Esophagus muscularis mucosa (tissue), 3 donors: ENCODE measurements around the gene PCDHGC4.

Experiments
- POLR2A ChIP-seq: fragments of 450-650 bp; IDR thresholded peaks from one replicate; pipeline ENCODE4 v1.6.1; 2017; ENCODE audit warnings: antibody characterized with exemption, moderate library complexity, mild to moderate bottlenecking, low read depth
- POLR2AphosphoS5 ChIP-seq, 2 donors: sonication (generic); formaldehyde crosslinking; IDR thresholded peaks; one replicate each; pipeline ENCODE4 v1.6.1; 2017; ENCODE audit warnings: antibody characterized with exemption in 2 of 2
- TF ChIP-seq, protein P1 (sequence below), 3 experiments: fragments of 200-600 bp in 2 of 3; fragments of 450-650 bp in 1 of 3; sonication (generic) in 2 of 3; IDR thresholded peaks; one replicate each; pipeline ENCODE4 v1.5.1; 2017 to 2019; ENCODE audit warnings: antibody characterized with exemption in 3 of 3, mild to moderate bottlenecking in 2 of 3, moderate library complexity in 1 of 3

DNA sequence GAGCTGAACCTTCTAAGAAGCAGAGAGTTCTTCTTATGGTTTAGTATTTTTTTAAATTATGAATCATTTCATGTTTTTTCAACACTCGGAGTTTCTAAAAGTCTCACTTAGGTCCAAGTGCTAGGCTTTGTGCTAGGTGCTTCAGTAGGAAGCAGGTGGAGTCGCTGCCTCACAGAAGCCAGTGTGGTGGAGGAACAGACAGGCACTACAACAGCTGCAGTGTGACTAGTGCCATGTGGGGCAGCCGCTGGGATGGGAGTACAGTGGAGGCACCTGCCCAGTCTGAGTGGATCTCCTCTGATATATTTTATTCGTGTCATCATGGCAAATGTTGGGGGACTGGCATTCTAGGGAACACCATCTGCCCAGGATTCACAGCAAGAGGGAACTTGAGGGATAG, 19.4 kb downstream of the PCDHGC4 start:
- TF ChIP-seq, protein P1, sequence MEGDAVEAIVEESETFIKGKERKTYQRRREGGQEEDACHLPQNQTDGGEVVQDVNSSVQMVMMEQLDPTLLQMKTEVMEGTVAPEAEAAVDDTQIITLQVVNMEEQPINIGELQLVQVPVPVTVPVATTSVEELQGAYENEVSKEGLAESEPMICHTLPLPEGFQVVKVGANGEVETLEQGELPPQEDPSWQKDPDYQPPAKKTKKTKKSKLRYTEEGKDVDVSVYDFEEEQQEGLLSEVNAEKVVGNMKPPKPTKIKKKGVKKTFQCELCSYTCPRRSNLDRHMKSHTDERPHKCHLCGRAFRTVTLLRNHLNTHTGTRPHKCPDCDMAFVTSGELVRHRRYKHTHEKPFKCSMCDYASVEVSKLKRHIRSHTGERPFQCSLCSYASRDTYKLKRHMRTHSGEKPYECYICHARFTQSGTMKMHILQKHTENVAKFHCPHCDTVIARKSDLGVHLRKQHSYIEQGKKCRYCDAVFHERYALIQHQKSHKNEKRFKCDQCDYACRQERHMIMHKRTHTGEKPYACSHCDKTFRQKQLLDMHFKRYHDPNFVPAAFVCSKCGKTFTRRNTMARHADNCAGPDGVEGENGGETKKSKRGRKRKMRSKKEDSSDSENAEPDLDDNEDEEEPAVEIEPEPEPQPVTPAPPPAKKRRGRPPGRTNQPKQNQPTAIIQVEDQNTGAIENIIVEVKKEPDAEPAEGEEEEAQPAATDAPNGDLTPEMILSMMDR (IDR thresholded peaks at IDR 0.05): no peak
- TF ChIP-seq POLR2AphosphoS5 (IDR thresholded peaks at IDR 0.05) (no peak), POLR2A (no peak)
